Measurements from ENCODE around the gene NPIPB13. TPM values are rescaled to one million over a fixed set of nuclear protein-coding genes. Genes with fewer than 3 reads are reported as not detected.
"Not testable (repeated sequence)": the region's sequence is repeated elsewhere in the genome, so short reads cannot be mapped to it uniquely, and the experiment has no call there.

NPIPB13 gene
- total RNA-seq: 1.1 and 4.3 TPM in 2 replicates

GRCh38 chr16:30248379-30248778 lies at the start of gene NPIPB13:
NPIPB13 (minus strand) TSS chr16:30248479; CDS start chr16:30245573, 2,906 bp downstream.
- DNase-seq: not testable (repeated sequence)

DNA sequence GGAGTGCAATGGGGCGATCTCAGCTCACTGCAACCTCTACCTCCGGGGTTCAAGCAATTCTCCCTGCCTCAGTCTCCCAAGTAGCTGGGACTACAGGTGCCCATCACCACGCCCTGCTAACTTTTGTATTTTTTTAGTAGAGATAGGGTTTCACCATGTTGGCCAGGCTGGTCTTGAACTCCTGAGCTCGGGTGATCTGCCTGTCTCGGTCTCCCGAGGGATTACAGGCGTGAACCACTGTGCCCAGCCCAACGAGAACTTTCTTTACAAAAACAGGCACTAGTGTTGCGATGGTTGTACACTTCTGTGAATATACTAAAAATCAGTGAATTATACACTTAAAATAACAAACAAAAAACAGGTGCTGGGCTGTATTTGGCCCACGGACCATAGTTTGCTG lies 34.1 kb upstream of the NPIPB13 start:
- DNase-seq: not testable (repeated sequence)

GRCh38 chr16:30278523-30278922 lies 30.2 kb upstream of the NPIPB13 start:
- not testable (repeated sequence) for DNase-seq

GRCh38 chr16:30217082-30217481 lies 31.2 kb downstream of the NPIPB13 start:
- DNase-seq: not testable (repeated sequence)

- DNase-seq: not testable (repeated sequence)
These were observed 36.9 kb downstream of the NPIPB13 start for GRCh38 chr16:30211414-30211813.

DNA sequence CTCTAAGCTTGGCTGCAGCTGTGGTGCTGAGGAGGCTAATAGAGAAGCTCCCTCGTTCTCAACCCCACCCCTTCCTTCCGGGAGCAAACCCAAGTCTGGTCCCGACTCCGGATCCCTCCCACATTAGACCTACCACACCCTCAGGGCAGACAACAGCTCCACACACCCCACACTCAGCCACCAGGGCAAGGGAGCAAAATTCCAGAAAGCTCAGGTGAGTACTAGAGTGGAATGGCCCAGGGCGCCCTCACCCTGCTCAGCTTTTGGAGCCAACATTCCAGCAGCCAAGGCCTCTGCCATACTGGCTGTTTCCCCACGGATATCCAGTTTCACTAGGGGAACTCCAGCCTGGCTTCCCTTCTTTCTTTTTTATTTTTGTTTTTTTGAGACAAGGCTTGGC lies 39.2 kb downstream of the NPIPB13 start:
- not testable (repeated sequence) for DNase-seq

- DNase-seq: not testable (repeated sequence)
These were observed 41.1 kb downstream of the NPIPB13 start for GRCh38 chr16:30207063-30207704.

DNA sequence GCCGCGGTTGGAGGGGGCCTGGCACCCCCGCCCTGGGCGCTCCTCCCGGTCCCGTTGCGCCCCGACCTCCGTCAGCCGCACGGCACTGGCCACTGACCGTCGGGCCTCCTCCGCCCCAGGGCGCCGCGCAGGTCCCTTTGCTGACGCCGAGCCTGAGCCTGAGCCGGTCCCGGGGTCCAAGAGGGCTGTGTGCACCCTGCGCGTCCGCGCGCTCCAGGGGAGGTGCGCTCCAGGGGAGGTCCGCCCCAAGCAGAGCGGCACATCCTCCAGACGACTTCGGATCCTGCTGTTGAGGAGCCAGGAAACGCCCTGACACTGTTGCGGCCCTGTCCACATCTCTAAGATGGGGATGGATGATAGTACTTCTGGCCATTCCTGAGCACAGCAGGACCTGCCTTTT lies 42.0 kb downstream of the NPIPB13 start:
- DNase-seq: not testable (repeated sequence)

- DNase-seq: not testable (repeated sequence)
These were observed 42.6 kb downstream of the NPIPB13 start for GRCh38 chr16:30205541-30206236.

DNA sequence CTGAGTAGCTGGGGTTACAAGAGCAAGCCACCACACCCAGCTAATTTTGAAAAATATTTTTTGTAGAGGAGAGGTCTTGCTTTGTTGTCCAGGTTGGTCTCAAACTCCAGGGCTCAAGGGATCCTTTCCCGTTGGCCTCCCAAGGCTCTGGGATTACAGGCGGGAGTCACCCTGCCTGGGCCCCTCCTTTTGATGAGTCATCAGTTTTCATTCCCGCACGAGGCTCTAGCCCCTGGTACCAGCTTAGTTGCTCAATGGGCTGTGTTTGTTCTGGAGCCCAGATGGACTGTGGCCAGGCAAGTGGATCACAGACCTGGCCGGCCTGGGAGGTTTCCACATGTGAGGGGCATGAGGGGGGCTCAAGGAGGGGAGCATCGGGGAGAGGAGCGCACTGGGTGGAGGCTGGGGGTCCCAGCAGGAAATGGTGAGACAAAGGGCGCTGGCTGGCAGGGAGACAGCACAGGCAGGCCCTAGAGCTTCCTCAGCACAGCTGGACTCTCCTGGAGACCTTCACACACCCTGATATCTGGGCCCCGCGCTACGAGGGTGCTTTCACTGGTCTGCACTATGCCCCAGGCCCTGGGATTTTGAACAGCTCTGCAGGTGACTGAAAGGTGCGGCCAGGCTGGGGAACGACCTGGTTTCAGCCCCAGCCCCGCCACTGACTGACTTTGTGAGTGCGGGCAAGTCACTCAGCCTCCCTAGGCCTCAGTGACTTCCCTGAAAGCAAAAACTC lies 48.5 kb downstream of the NPIPB13 start:
- DNase-seq: not testable (repeated sequence)

DNA sequence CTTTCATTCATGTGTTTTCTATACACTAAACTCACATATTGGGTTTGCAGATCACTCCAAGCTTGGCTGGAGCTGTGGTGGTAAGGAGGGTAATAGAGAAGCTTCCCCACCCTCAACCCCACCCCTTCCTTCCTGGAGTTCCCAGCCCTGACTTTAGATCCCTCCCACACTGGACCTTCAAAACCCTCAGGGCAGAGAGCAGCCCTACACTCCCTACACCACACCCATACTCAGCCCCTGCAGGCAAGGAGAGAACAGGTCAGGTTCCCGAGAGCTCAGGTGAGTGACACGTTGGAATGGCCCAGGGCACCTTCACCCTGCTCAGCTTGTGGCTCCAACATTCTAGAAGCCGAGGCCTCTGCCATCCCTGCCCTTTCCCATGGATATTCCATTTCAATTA lies 49.2 kb downstream of the NPIPB13 start, which contains the start of gene SULT1A3:
TSS of gene SULT1A3 (plus strand) at position 207 of the 400 bp plus-strand sequence. CDS start 1,474 bp downstream, outside the sequence.
- not testable (repeated sequence) for DNase-seq

Other genes starting within 250 kb of the NPIPB13 start
- 0.47 and 2.0 TPM in 2 replicates for gene DOC2A, start 237.5 kb downstream of the NPIPB13 start, total RNA-seq
- gene C16orf92, start 225.3 kb downstream of the NPIPB13 start, total RNA-seq: not detected in 2 replicates
- gene TLCD3B, start 217.2 kb downstream of the NPIPB13 start, total RNA-seq: 0.47 TPM in 1 of 2 replicates, not detected in the other
- gene ALDOA, start 182.7 kb downstream of the NPIPB13 start, total RNA-seq: 286 and 586 TPM in 2 replicates
- 220 and 256 TPM in 2 replicates for gene PPP4C, start 172.5 kb downstream of the NPIPB13 start, total RNA-seq
- gene TBX6, start 156.6 kb downstream of the NPIPB13 start, total RNA-seq: 0.17 and 0.23 TPM in 2 replicates
- gene YPEL3, start 152.3 kb downstream of the NPIPB13 start, total RNA-seq: 25.0 and 28.2 TPM in 2 replicates
- 1.1 and 2.2 TPM in 2 replicates for gene GDPD3, start 134.9 kb downstream of the NPIPB13 start, total RNA-seq
- 38.7 and 60.6 TPM in 2 replicates for gene MAPK3, start 125.3 kb downstream of the NPIPB13 start, total RNA-seq
- gene CORO1A, start 64.9 kb downstream of the NPIPB13 start, total RNA-seq: 1.9 and 4.7 TPM in 2 replicates
- gene BOLA2B, start 54.8 kb downstream of the NPIPB13 start, total RNA-seq: 57.5 and 245 TPM in 2 replicates
- gene SLX1A, start 54.6 kb downstream of the NPIPB13 start, total RNA-seq: 44.0 and 72.8 TPM in 2 replicates
- 2.6 and 7.1 TPM in 2 replicates for gene SULT1A3, start 49.2 kb downstream of the NPIPB13 start, total RNA-seq
- gene CD2BP2, start 106.8 kb upstream of the NPIPB13 start, total RNA-seq: 44.4 and 50.4 TPM in 2 replicates
- 37.4 and 57.4 TPM in 2 replicates for gene TBC1D10B, start 122.0 kb upstream of the NPIPB13 start, total RNA-seq
- gene MYL11, start 126.3 kb upstream of the NPIPB13 start, total RNA-seq: not detected in 2 replicates
- not detected in 2 replicates for gene SEPTIN1, start 134.1 kb upstream of the NPIPB13 start, total RNA-seq
- gene ZNF48, start 146.9 kb upstream of the NPIPB13 start, total RNA-seq: 16.5 and 20.1 TPM in 2 replicates
- gene ZNF771, start 159.1 kb upstream of the NPIPB13 start, total RNA-seq: 14.8 and 21.4 TPM in 2 replicates
- 61.3 and 61.9 TPM in 2 replicates for gene DCTPP1, start 181.6 kb upstream of the NPIPB13 start, total RNA-seq
- gene SEPHS2, start 197.4 kb upstream of the NPIPB13 start, total RNA-seq: 16.0 and 17.1 TPM in 2 replicates
- gene ITGAL, start 224.3 kb upstream of the NPIPB13 start, total RNA-seq: not detected in 2 replicates